Measurements from ENCODE around the gene CBX3. TPM values are rescaled to one million over a fixed set of nuclear protein-coding genes. Genes with fewer than 3 reads are reported as not detected.
A peak's percentile ranks its signal among the peaks of the same experiment; 100 is the strongest.

The CBX3 gene
- total and polyA plus RNA-seq, 2 experiments from 2014 or later: 236 to 249 TPM

GRCh38 chr7:26208040-26208439, 6.5 kb downstream of the CBX3 start (continued):
- TF ChIP-seq CTCF (conservative IDR thresholded peaks at IDR 0.05; ENCODE audit: low read depth in 2 of 2) (no peak), ZNF331 (CRISPR knock-in tag; IDR thresholded peaks at IDR 0.05; ENCODE audit: low read depth) (no peak)

GRCh38 chr7:26212921-26213718, 11.6 kb downstream of the CBX3 start:
- H3F3A ChIP-seq (replicated peaks; ENCODE audit: low read depth): peaks cover 18% of the 10 kb centered on the region
- no peak for DNase-seq (ENCODE audit: low spot score)
- H3K4me2 ChIP-seq: no peak overlapping the region
- Mint-ChIP-seq H3K27ac (no peak overlapping the region), H3K9me3 (no peaks in the 10 kb centered on the region), H3K27me3 (ENCODE audit: insufficient read depth, low read depth, poor library complexity) (peaks cover 9% of the 10 kb centered on the region), H3K4me3 (no peak overlapping the region), H3K36me3 (ENCODE audit: low read depth) (peaks cover 63% of the 10 kb centered on the region), H3K4me1 (peaks cover 11% of the 10 kb centered on the region; the same call in 2 of the 3 replicates)
- H3K36me3 ChIP-seq (ENCODE audit: insufficient read depth): peaks cover 36% of the 10 kb centered on the region
- H2AFZ ChIP-seq: no peak overlapping the region
- peaks cover 11% of the 10 kb centered on the region; the same call in 1 of the 2 replicates for H4K20me1 ChIP-seq (replicated peaks; ENCODE audit: insufficient read depth)
- no peak for TF ChIP-seq ZNF331 (CRISPR knock-in tag; IDR thresholded peaks at IDR 0.05; ENCODE audit: low read depth)
- peak; percentile 23; the same call in 1 of the 2 replicates for TF ChIP-seq POLR2AphosphoS5 (IDR thresholded peaks at IDR 0.05; ENCODE audit: low read depth)
- no peaks in the 10 kb centered on the region for H3K9me2 ChIP-seq (ENCODE audit: insufficient read depth)
- peak overlapping the region; percentile 45 for H3K27ac ChIP-seq (ENCODE audit: low read depth)
- peaks cover 20% of the 10 kb centered on the region for H3K4me1 ChIP-seq (ENCODE audit: insufficient read depth)
- H3K27me3 ChIP-seq (ENCODE audit: insufficient read depth): no peaks in the 10 kb centered on the region
- H3K4me3 ChIP-seq: no peak overlapping the region
- peaks cover 27% of the 10 kb centered on the region for H3K79me2 ChIP-seq (replicated peaks; ENCODE audit: insufficient read depth)
- ATAC-seq: no peak

GRCh38 chr7:26213807-26214515, 12.4 kb downstream of the CBX3 start:
- no peak for DNase-seq (ENCODE audit: low spot score)
- Histone ChIP-seq H3K4me1 (ENCODE audit: insufficient read depth) (peaks cover 20% of the 10 kb centered on the region), H3K4me2 (no peak overlapping the region), H2AFZ (no peak overlapping the region), H3K27ac (ENCODE audit: low read depth) (peak overlapping the region; percentile 86), H3F3A (replicated peaks; ENCODE audit: low read depth) (peaks cover 18% of the 10 kb centered on the region), H4K20me1 (replicated peaks; ENCODE audit: insufficient read depth) (peaks cover 11% of the 10 kb centered on the region; the same call in 1 of the 2 replicates), H3K36me3 (ENCODE audit: insufficient read depth) (peaks cover 28% of the 10 kb centered on the region), H3K9me2 (ENCODE audit: insufficient read depth) (no peaks in the 10 kb centered on the region), H3K79me2 (replicated peaks; ENCODE audit: insufficient read depth) (peaks cover 19% of the 10 kb centered on the region), H3K4me3 (no peak overlapping the region), H3K27me3 (ENCODE audit: insufficient read depth) (no peaks in the 10 kb centered on the region)
- peak; percentile 26 for ATAC-seq
- Mint-ChIP-seq H3K9me3 (no peaks in the 10 kb centered on the region), H3K4me3 (no peak overlapping the region; the same call in 2 of the 3 replicates), H3K36me3 (ENCODE audit: low read depth) (peaks cover 54% of the 10 kb centered on the region), H3K4me1 (peaks cover 11% of the 10 kb centered on the region; the same call in 2 of the 3 replicates), H3K27me3 (ENCODE audit: insufficient read depth, low read depth, poor library complexity) (peaks cover 10% of the 10 kb centered on the region), H3K27ac (peak overlapping the region; percentile 70)
- TF ChIP-seq CREB1 (CRISPR knock-in tag; IDR thresholded peaks at IDR 0.05; ENCODE audit: low read depth): no peak
- TF ChIP-seq NANOG (IDR thresholded peaks at IDR 0.05; ENCODE audit: borderline replicate concordance): no peak
- no peak for TF ChIP-seq ZNF331 (CRISPR knock-in tag; IDR thresholded peaks at IDR 0.05; ENCODE audit: low read depth)
- TF ChIP-seq EZH2phosphoT487 (IDR thresholded peaks at IDR 0.05; ENCODE audit: unreplicated experiment): no peak
- TF ChIP-seq CTCF (conservative IDR thresholded peaks at IDR 0.05; ENCODE audit: low read depth in 2 of 2): no peak
- TF ChIP-seq STAT1 (IDR thresholded peaks at IDR 0.05; ENCODE audit: unreplicated experiment): no peak
- no peak for TF ChIP-seq REST (IDR thresholded peaks at IDR 0.05; ENCODE audit: unreplicated experiment)
- TF ChIP-seq POLR2AphosphoS5 (IDR thresholded peaks at IDR 0.05; ENCODE audit: low read depth): no peak
- TF ChIP-seq JUNB (IDR thresholded peaks at IDR 0.05; ENCODE audit: unreplicated experiment): no peak

Measured in GM23338 (cell line).